ENCODE data around the gene FAM200B. TPM values are rescaled to one million over a fixed set of nuclear protein-coding genes. Genes with fewer than 3 reads are reported as not detected.

The FAM200B gene
- total and polyA plus RNA-seq, 4 donors: 11.8 to 45.7 (median 16.9) TPM

DNA sequence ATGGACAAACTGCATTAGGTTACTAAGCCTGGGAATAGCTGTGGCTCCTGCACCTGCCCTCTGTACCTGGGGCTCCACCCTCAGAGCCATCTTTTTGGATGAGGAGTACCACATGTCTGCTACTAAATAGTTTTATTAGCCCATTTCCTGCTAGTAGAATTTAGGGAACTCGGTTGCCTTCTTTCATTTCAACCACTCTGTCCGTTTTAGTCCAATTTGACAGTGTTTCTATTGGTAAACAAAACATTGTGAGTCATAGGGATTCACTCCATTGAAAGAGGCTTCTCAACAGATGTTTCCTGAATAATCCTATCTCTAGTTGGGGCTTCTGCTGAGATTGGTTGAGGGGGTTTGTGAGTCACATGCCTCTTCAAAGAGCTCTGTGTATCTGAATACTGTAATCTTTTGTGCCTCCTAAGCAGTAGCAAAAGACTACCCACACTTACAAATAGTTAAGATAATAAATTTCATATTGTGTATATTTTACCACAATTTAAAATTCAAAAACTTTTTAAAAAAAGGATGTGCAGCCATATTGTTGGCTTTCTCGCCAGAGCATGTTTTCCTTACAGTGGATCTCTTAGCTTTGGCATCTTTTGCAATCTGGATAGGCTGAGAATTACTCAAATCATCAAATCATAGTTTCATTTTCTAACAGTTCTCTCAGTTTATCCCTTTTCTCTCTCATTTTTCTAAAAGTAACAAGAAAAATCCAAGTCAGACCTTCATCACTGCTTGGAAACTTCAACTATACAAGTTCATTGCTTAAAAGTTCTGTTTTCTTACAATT, 9.9 kb downstream of the FAM200B start:
- Histone ChIP-seq H3K27me3 (ENCODE audit: control insufficient read depth in 4 of 4, insufficient read depth in 4 of 4, low read length in 3 of 4) (no peaks in the 10 kb centered on the region), H3K9ac (ENCODE audit: low read depth in 1 of 2, low read length in 2 of 2) (no peak overlapping the region), H3K9me3 (ENCODE audit: control insufficient read depth in 4 of 4, low read length in 3 of 4) (no peaks in the 10 kb centered on the region), H3K36me3 (ENCODE audit: control insufficient read depth in 4 of 4, insufficient read depth in 3 of 4, low read depth in 1 of 4, low read length in 3 of 4) (peaks cover 0 to 12% (median under 1%) of the 10 kb centered on the region in 4 donors), H3K27ac (ENCODE audit: low read depth in 1 of 2, low read length in 2 of 2) (peak overlapping the region; percentile 3 to 59), H3K4me3 (ENCODE audit: low read depth in 1 of 3, low read length in 3 of 3) (no peak overlapping the region), H3K4me1 (ENCODE audit: control insufficient read depth in 4 of 4, insufficient read depth in 4 of 4, low read length in 3 of 4) (peaks cover 0 to 2% (median 0%) of the 10 kb centered on the region in 4 donors)
- no peak for DNase-seq (ENCODE audit: low spot score)
- WGBS: 63% methylated on average over 3 of the region's 3 CpGs
- no peak for TF ChIP-seq RXRA (IDR thresholded peaks at IDR 0.05)
- TF ChIP-seq, protein P1, sequence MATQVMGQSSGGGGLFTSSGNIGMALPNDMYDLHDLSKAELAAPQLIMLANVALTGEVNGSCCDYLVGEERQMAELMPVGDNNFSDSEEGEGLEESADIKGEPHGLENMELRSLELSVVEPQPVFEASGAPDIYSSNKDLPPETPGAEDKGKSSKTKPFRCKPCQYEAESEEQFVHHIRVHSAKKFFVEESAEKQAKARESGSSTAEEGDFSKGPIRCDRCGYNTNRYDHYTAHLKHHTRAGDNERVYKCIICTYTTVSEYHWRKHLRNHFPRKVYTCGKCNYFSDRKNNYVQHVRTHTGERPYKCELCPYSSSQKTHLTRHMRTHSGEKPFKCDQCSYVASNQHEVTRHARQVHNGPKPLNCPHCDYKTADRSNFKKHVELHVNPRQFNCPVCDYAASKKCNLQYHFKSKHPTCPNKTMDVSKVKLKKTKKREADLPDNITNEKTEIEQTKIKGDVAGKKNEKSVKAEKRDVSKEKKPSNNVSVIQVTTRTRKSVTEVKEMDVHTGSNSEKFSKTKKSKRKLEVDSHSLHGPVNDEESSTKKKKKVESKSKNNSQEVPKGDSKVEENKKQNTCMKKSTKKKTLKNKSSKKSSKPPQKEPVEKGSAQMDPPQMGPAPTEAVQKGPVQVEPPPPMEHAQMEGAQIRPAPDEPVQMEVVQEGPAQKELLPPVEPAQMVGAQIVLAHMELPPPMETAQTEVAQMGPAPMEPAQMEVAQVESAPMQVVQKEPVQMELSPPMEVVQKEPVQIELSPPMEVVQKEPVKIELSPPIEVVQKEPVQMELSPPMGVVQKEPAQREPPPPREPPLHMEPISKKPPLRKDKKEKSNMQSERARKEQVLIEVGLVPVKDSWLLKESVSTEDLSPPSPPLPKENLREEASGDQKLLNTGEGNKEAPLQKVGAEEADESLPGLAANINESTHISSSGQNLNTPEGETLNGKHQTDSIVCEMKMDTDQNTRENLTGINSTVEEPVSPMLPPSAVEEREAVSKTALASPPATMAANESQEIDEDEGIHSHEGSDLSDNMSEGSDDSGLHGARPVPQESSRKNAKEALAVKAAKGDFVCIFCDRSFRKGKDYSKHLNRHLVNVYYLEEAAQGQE (IDR thresholded peaks at IDR 0.05): no peak
- no peak for TF ChIP-seq FOXA2 (IDR thresholded peaks at IDR 0.05)
- peak in 1 of 2 donors; percentile 58 for TF ChIP-seq JUND (IDR thresholded peaks at IDR 0.05)
- TF ChIP-seq EGR1 (IDR thresholded peaks at IDR 0.05; ENCODE audit: low read depth in 2 of 2): no peak

DNA sequence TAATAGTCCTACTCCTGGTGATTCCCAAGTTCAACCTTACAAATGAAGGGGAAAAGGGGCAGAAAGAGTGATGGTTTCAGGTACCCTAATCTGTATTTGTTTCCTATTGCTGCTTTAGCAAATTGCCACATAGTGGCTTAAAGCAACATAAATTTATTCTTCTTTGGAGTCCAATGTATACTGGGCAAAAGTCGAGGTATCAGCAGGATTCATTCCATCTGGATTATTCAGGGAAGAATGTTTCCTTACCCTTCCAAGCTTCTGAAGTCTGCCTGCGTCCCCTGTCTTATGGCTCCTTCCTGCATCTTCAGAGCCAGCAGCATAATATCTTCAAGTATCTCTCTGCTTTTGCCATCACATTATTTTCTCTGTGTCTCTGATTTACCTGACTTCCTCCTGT, 11.0 kb downstream of the FAM200B start:
- H3K36me3 ChIP-seq (ENCODE audit: control insufficient read depth in 4 of 4, insufficient read depth in 3 of 4, low read depth in 1 of 4, low read length in 3 of 4): peaks cover 0 to 3% (median 0%) of the 10 kb centered on the region in 4 donors
- H3K27ac ChIP-seq (ENCODE audit: low read depth in 1 of 2, low read length in 2 of 2): no peak overlapping the region
- TF ChIP-seq, protein P2, sequence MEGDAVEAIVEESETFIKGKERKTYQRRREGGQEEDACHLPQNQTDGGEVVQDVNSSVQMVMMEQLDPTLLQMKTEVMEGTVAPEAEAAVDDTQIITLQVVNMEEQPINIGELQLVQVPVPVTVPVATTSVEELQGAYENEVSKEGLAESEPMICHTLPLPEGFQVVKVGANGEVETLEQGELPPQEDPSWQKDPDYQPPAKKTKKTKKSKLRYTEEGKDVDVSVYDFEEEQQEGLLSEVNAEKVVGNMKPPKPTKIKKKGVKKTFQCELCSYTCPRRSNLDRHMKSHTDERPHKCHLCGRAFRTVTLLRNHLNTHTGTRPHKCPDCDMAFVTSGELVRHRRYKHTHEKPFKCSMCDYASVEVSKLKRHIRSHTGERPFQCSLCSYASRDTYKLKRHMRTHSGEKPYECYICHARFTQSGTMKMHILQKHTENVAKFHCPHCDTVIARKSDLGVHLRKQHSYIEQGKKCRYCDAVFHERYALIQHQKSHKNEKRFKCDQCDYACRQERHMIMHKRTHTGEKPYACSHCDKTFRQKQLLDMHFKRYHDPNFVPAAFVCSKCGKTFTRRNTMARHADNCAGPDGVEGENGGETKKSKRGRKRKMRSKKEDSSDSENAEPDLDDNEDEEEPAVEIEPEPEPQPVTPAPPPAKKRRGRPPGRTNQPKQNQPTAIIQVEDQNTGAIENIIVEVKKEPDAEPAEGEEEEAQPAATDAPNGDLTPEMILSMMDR (IDR thresholded peaks at IDR 0.05; ENCODE audit: low read depth, low read length, missing input control): no peak
- TF ChIP-seq FOXA1 (IDR thresholded peaks at IDR 0.05) (no peak), FOXA2 (IDR thresholded peaks at IDR 0.05) (no peak), HNF4G (IDR thresholded peaks at IDR 0.05) (no peak), YY1 (IDR thresholded peaks at IDR 0.05) (no peak), RXRA (IDR thresholded peaks at IDR 0.05) (no peak), TAF1 (conservative IDR thresholded peaks at IDR 0.05) (no peak), GABPA (IDR thresholded peaks at IDR 0.05 in 1 of 2, conservative IDR thresholded peaks at IDR 0.05 in 1 of 2) (no peak), JUND (IDR thresholded peaks at IDR 0.05) (no peak), NR2F2 (IDR thresholded peaks at IDR 0.05) (no peak)
- TF ChIP-seq, protein P3, sequence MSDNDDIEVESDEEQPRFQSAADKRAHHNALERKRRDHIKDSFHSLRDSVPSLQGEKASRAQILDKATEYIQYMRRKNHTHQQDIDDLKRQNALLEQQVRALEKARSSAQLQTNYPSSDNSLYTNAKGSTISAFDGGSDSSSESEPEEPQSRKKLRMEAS (IDR thresholded peaks at IDR 0.05): no peak
- TF ChIP-seq, protein P4, sequence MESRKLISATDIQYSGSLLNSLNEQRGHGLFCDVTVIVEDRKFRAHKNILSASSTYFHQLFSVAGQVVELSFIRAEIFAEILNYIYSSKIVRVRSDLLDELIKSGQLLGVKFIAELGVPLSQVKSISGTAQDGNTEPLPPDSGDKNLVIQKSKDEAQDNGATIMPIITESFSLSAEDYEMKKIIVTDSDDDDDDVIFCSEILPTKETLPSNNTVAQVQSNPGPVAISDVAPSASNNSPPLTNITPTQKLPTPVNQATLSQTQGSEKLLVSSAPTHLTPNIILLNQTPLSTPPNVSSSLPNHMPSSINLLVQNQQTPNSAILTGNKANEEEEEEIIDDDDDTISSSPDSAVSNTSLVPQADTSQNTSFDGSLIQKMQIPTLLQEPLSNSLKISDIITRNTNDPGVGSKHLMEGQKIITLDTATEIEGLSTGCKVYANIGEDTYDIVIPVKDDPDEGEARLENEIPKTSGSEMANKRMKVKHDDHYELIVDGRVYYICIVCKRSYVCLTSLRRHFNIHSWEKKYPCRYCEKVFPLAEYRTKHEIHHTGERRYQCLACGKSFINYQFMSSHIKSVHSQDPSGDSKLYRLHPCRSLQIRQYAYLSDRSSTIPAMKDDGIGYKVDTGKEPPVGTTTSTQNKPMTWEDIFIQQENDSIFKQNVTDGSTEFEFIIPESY (IDR thresholded peaks at IDR 0.05): no peak
- TF ChIP-seq, protein P5, sequence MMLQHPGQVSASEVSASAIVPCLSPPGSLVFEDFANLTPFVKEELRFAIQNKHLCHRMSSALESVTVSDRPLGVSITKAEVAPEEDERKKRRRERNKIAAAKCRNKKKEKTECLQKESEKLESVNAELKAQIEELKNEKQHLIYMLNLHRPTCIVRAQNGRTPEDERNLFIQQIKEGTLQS (IDR thresholded peaks at IDR 0.05): no peak
- 90% methylated on average over 2 of the region's 2 CpGs for WGBS
- H3K4me1 ChIP-seq (ENCODE audit: control insufficient read depth in 4 of 4, insufficient read depth in 4 of 4, low read length in 3 of 4): peaks cover 0 to 9% (median 3%) of the 10 kb centered on the region in 4 donors
- no peaks in the 10 kb centered on the region for H3K27me3 ChIP-seq (ENCODE audit: control insufficient read depth in 4 of 4, insufficient read depth in 4 of 4, low read length in 3 of 4)
- DNase-seq (ENCODE audit: low spot score): no peak
- H3K9ac ChIP-seq (ENCODE audit: low read depth in 1 of 2, low read length in 2 of 2): no peak overlapping the region
- H3K4me3 ChIP-seq (ENCODE audit: low read depth in 1 of 3, low read length in 3 of 3): no peak overlapping the region
- H3K9me3 ChIP-seq (ENCODE audit: control insufficient read depth in 4 of 4, low read length in 3 of 4): no peaks in the 10 kb centered on the region
